ENCODE results near the gene ALPP.
"Not testable (repeated sequence)": the region's sequence is repeated elsewhere in the genome, so short reads cannot be mapped to it uniquely, and the experiment has no call there.

GRCh38 chr2:232363064-232363783, 15.3 kb upstream of the ALPP start:
- TF ChIP-seq CTCF, POLR2A (IDR thresholded peaks at IDR 0.05): not testable (repeated sequence)
